Subcutaneous adipose tissue (tissue), 4 donors: ENCODE results near the gene TECPR2. TPM values are rescaled to one million over a fixed set of nuclear protein-coding genes. Genes with fewer than 3 reads are reported as not detected.

Source experiments
- total RNA-seq, 4 donors: library from RNA; depleted of rRNA; stranded (reverse); fragments of >200 nt; gene quantifications; one replicate each; pipeline ENCODE4 v1.1.0, GENCODE V29; 2016
- TF ChIP-seq, protein P1 (sequence below): fragments of 450-650 bp; IDR thresholded peaks from one replicate; pipeline ENCODE4 v1.5.1; 2016; ENCODE audit warnings: low read depth, mild to moderate bottlenecking, control low read depth, antibody characterized with exemption, moderate library complexity

Gene TECPR2
- total RNA-seq, 4 donors from 2014 or later = 14.4 to 23.0 (median 15.0) TPM

- TF ChIP-seq, protein P1, sequence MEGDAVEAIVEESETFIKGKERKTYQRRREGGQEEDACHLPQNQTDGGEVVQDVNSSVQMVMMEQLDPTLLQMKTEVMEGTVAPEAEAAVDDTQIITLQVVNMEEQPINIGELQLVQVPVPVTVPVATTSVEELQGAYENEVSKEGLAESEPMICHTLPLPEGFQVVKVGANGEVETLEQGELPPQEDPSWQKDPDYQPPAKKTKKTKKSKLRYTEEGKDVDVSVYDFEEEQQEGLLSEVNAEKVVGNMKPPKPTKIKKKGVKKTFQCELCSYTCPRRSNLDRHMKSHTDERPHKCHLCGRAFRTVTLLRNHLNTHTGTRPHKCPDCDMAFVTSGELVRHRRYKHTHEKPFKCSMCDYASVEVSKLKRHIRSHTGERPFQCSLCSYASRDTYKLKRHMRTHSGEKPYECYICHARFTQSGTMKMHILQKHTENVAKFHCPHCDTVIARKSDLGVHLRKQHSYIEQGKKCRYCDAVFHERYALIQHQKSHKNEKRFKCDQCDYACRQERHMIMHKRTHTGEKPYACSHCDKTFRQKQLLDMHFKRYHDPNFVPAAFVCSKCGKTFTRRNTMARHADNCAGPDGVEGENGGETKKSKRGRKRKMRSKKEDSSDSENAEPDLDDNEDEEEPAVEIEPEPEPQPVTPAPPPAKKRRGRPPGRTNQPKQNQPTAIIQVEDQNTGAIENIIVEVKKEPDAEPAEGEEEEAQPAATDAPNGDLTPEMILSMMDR = no peak
Observed at GRCh38 chr14:102426796-102427195, 64.1 kb downstream of the TECPR2 start.

GRCh38 chr14:102427642-102428041 is 64.9 kb downstream of the TECPR2 start:
- TF ChIP-seq, protein P1 = no peak

DNA sequence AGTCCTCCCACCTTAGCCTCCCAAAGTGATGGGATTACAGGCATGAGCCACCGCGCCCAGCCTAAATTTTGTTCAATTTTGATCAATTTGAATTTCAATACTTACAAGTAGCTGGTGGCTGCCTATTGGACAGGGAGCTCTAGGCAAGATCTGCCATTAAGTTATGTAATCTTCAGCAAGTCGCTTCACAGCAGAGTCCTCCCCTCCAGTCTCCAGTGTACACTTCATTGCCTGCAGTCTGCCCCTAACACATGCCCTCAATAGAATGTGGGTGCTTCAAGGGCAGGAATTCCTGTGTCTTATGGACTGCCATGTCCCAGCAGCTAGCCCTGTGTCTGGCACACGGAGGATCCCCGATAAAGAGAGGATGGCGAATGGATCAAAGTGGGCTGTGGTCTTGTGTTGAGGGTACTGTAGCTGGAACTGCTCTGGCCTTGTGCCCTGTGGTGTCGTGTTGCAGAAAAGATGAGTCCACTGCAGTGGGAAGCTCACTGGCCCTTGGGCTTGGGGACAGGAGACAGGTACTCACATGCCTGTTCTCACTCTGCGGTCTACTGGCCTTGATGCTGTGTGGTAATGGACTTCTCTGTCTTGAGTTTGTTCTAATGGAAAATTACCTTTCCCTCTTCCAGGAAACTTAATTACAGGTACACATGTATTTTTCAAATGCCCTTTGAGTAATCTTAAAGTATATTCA is 67.6 kb downstream of the TECPR2 start:
- TF ChIP-seq, protein P1 = no peak

DNA sequence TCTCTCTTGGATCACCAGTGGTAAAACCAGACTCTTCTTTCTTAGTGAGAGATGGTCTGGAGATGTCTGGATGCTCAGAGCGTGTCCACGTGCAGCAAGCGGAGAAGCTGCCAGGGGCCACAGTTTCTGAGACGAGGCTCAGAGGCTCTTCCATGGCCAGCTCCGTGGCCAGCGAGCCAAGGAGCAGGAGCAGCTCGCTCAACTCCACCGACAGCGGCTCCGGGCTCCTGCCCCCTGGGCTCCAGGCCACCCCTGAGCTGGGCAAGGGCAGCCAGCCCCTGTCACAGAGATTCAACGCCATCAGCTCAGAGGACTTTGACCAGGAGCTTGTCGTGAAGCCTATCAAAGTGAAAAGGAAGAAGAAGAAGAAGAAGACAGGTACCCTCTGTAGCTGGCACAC is 69.0 kb downstream of the TECPR2 start:
- TF ChIP-seq, protein P1 = no peak

DNA sequence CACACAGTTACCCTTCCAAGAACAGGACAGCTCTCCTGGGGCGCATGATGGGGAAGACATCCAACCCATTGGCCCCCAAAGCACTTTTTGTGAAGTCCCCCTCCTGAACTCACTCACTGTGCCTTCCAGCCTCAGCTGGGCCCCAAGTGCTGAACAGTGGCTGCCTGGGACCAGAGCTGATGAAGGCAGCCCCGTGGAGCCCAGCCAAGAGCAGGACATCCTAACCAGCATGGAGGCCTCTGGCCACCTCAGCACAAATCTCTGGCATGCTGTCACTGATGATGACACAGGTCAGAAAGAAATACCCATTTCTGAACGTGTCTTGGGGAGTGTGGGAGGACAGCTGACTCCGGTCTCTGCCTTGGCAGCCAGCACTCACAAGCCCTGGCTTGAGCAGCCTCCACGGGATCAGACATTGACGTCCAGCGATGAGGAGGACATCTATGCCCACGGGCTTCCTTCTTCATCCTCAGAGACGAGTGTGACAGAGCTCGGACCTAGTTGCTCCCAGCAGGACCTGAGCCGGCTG is 72.0 kb downstream of the TECPR2 start:
- TF ChIP-seq, protein P1 = no peak

DNA sequence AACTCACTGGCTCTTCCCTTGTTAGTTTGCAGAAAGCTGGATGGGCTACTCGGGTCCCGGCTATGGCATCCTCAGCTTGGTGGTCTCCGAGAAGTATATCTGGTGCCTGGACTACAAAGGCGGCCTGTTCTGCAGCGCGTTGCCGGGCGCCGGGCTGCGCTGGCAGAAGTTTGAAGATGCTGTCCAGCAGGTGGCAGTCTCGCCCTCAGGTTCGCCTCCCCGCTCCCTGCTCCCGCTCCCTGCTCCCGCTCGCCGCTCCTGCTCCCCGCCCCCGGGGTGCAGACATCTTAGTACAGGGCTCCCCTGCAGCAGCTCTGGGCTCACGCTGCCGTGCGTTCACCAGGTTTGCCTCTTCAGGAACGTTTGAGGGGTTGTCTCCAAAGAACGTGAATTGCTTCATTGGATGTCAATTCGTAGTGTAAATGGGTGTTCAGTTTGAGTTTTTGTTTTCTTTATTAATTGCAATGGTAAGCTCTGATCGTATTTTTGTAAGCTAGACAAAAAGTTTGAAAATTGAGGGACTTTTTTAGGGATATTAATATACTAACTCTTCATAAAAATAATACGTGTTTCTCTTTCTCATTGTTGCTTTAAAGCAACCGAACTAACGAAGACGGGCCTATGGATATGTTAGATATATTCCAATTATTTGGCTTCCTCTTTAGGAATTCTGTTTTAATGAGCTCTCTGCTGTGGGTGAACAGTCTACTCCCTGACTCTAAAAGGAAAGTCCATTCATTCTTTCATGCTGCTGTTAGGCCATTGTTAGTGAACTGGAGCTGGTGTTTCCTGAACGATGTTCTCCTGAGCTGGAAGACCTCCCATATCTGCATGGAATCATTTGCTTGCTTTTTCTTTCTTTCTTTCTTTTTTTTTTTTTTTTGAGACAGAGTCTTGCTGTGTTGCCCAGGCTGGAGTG is 75.5 kb downstream of the TECPR2 start:
- TF ChIP-seq, protein P1 = no peak

- TF ChIP-seq, protein P1 = no peak
Observed at GRCh38 chr14:102439556-102439955, 76.8 kb downstream of the TECPR2 start.
